Hepatocyte (in vitro differentiated cells): ENCODE results near the gene GPRC6A. TPM values are rescaled to one million over a fixed set of nuclear protein-coding genes. Genes with fewer than 3 reads are reported as not detected.
"Not testable (repeated sequence)": the region's sequence is repeated elsewhere in the genome, so short reads cannot be mapped to it uniquely, and the experiment has no call there.

Experiments
- DNase-seq: peaks from one replicate; pipeline ENCODE4 v3.0.0-alpha.2; 2016; ENCODE audit warnings: low spot score
- H2AFZ ChIP-seq: fragments of 200-600 bp; sonication (generic); 2 replicates; pipeline ENCODE4 v1.6.0; 2016; ENCODE audit warnings: antibody characterized with exemption, mild to moderate bottlenecking
- H3K27ac ChIP-seq: fragments of 200-600 bp; sonication (generic); 2 replicates; pipeline ENCODE4 v1.5.1; 2016; ENCODE audit warnings: mild to moderate bottlenecking
- H3K27me3 ChIP-seq: fragments of 200-600 bp; sonication (generic); 2 replicates; pipeline ENCODE4 v1.6.1; 2016
- H3K36me3 ChIP-seq: fragments of 200-600 bp; sonication (generic); replicated peaks from 2 replicates; pipeline ENCODE4 v1.5.1; 2016; ENCODE audit warnings: low read depth; ENCODE audit not compliant: insufficient read depth
- H3K4me1 ChIP-seq: fragments of 200-600 bp; sonication (generic); 2 replicates; pipeline ENCODE4 v1.5.1; 2016; ENCODE audit warnings: mild to moderate bottlenecking, moderate library complexity; ENCODE audit not compliant: insufficient read depth
- H3K4me2 ChIP-seq: fragments of 200-600 bp; sonication (generic); 2 replicates; pipeline ENCODE4 v1.6.0; 2016
- H3K4me3 ChIP-seq: fragments of 200-600 bp; sonication (generic); 2 replicates; pipeline ENCODE4 v1.5.1; 2016; ENCODE audit warnings: mild to moderate bottlenecking
- H3K79me2 ChIP-seq: fragments of 200-600 bp; sonication (generic); 2 replicates; pipeline ENCODE4 v1.6.0; 2017; ENCODE audit warnings: mild to moderate bottlenecking
- H3K9me2 ChIP-seq: fragments of 200-600 bp; sonication (generic); replicated peaks from 2 replicates; pipeline ENCODE4 v1.6.0; 2017; ENCODE audit warnings: mild to moderate bottlenecking; ENCODE audit not compliant: insufficient read depth
- H3K9me3 ChIP-seq: fragments of 200-600 bp; sonication (generic); 2 replicates; pipeline ENCODE4 v1.5.1; 2016; ENCODE audit warnings: low read depth, mild to moderate bottlenecking
- H4K20me1 ChIP-seq: fragments of 200-600 bp; sonication (generic); 2 replicates; pipeline ENCODE4 v1.6.0; 2016; ENCODE audit warnings: mild to moderate bottlenecking; ENCODE audit not compliant: insufficient read depth, poor library complexity, severe bottlenecking
- CTCF ChIP-seq: fragments of 200-600 bp; sonication (generic); IDR thresholded peaks from 2 replicates; pipeline ENCODE4 v1.5.1; 2016; ENCODE audit warnings: antibody characterized with exemption, mild to moderate bottlenecking; ENCODE audit not compliant: poor library complexity
- EZH2 ChIP-seq: fragments of 200-600 bp; sonication (generic); IDR thresholded peaks from 2 replicates; pipeline ENCODE4 v1.6.1; 2016; ENCODE audit warnings: antibody characterized with exemption, mild to moderate bottlenecking, borderline replicate concordance
- EZH2phosphoT487 ChIP-seq: fragments of 200-600 bp; sonication (generic); IDR thresholded peaks from one replicate; pipeline ENCODE4 v1.6.1; 2018; ENCODE audit warnings: antibody characterized with exemption, mild to moderate bottlenecking, low read depth, moderate library complexity; ENCODE audit not compliant: unreplicated experiment, severe bottlenecking
- whole genome bisulfite sequencing: methylation state at CpG from one replicate; pipeline ENCODE4 v1.1.6; 2016; ENCODE audit warnings: low lambda C conversion rate; ENCODE audit errors: missing lambda C conversion rate; 5-methylcytosine and 5-hydroxymethylcytosine counted together
- polyA plus RNA-seq: library from polyadenylated mRNA; unstranded; fragments of >200 nt; fragmentation: Nextera tagmentation; extraction: Ambion mirVana; gene quantifications from 2 replicates; pipeline ENCODE4 v1.2.1, GENCODE V29; 2016
- total RNA-seq: library from RNA; depleted of rRNA; stranded (reverse); fragments of >200 nt; gene quantifications from 2 replicates; pipeline ENCODE4 v1.2.3, GENCODE V29; 2014

Gene GPRC6A
- total and polyA plus RNA-seq, 2 experiments from 2014 or later, result 0.80 to 2.8 TPM

GRCh38 chr6:116827561-116828240 is 1.2 kb downstream of the GPRC6A start:
- H3K4me1 ChIP-seq, result no peaks in the 10 kb centered on the region
- 60% methylated on average over 2 of the region's 2 CpGs for WGBS

GRCh38 chr6:116816336-116816735 is 12.5 kb downstream of the GPRC6A start:
- WGBS, result 92% methylated on average over 15 of the region's 15 CpGs
- not testable (repeated sequence) for H3K79me2 ChIP-seq

More at GRCh38 chr6:116827561-116828240, 1.2 kb downstream of the GPRC6A start:
- no peak for TF ChIP-seq CTCF
- TF ChIP-seq EZH2, result no peak
- no peak for TF ChIP-seq EZH2phosphoT487
- no peak for DNase-seq
- Histone ChIP-seq H4K20me1 (no peaks in the 10 kb centered on the region), H3K4me2 (no peak overlapping the region), H3K9me2 (no peaks in the 10 kb centered on the region), H3K36me3 (no peaks in the 10 kb centered on the region), H2AFZ (no peak overlapping the region), H3K27ac (no peak overlapping the region), H3K79me2 (no peaks in the 10 kb centered on the region), H3K9me3 (no peaks in the 10 kb centered on the region), H3K4me3 (no peak overlapping the region), H3K27me3 (no peaks in the 10 kb centered on the region)

GRCh38 chr6:116812051-116812650 is 16.7 kb downstream of the GPRC6A start:
- no peak for DNase-seq
- H3K79me2 ChIP-seq, result no peaks in the 10 kb centered on the region
- no peaks in the 10 kb centered on the region for H3K27me3 ChIP-seq
- no peak overlapping the region for H3K4me2 ChIP-seq
- H3K9me3 ChIP-seq, result no peaks in the 10 kb centered on the region
- no peak for TF ChIP-seq EZH2
- TF ChIP-seq EZH2phosphoT487, result no peak
- no peak for TF ChIP-seq CTCF
- H3K9me2 ChIP-seq, result no peaks in the 10 kb centered on the region
- no peak overlapping the region for H2AFZ ChIP-seq
- WGBS, result 84% methylated on average over 2 of the region's 2 CpGs
- H3K27ac ChIP-seq, result no peak overlapping the region
- H3K4me3 ChIP-seq, result no peak overlapping the region
- no peaks in the 10 kb centered on the region for H3K36me3 ChIP-seq
- no peaks in the 10 kb centered on the region for H3K4me1 ChIP-seq
- H4K20me1 ChIP-seq, result no peaks in the 10 kb centered on the region

More at GRCh38 chr6:116816336-116816735, 12.5 kb downstream of the GPRC6A start:
- not testable (repeated sequence) for DNase-seq, H3K9me3 ChIP-seq, H3K27me3 ChIP-seq, H3K27ac ChIP-seq, H4K20me1 ChIP-seq, H3K4me2 ChIP-seq, H3K9me2 ChIP-seq, H3K4me1 ChIP-seq, H2AFZ ChIP-seq, H3K4me3 ChIP-seq, H3K36me3 ChIP-seq

- no peaks in the 10 kb centered on the region for H3K9me2 ChIP-seq
- TF ChIP-seq CTCF, result no peak
- TF ChIP-seq EZH2, result no peak
- no peak for TF ChIP-seq EZH2phosphoT487
Observed at GRCh38 chr6:116801971-116802370, 26.9 kb downstream of the GPRC6A start.

More at GRCh38 chr6:116801971-116802370, 26.9 kb downstream of the GPRC6A start:
- Histone ChIP-seq H3K27me3 (no peaks in the 10 kb centered on the region), H4K20me1 (no peaks in the 10 kb centered on the region), H3K4me1 (no peaks in the 10 kb centered on the region), H3K4me3 (no peak overlapping the region), H3K4me2 (no peak overlapping the region), H3K9me3 (no peaks in the 10 kb centered on the region), H3K36me3 (no peaks in the 10 kb centered on the region), H3K79me2 (no peaks in the 10 kb centered on the region), H2AFZ (no peak overlapping the region), H3K27ac (no peak overlapping the region)
- no peak for DNase-seq
